ENCODE data around the gene DLX6.
A peak's percentile ranks its signal among the peaks of the same experiment; 100 is the strongest.
"Not testable (repeated sequence)": the region's sequence is repeated elsewhere in the genome, so short reads cannot be mapped to it uniquely, and the experiment has no call there.

Gene DLX6

DNA sequence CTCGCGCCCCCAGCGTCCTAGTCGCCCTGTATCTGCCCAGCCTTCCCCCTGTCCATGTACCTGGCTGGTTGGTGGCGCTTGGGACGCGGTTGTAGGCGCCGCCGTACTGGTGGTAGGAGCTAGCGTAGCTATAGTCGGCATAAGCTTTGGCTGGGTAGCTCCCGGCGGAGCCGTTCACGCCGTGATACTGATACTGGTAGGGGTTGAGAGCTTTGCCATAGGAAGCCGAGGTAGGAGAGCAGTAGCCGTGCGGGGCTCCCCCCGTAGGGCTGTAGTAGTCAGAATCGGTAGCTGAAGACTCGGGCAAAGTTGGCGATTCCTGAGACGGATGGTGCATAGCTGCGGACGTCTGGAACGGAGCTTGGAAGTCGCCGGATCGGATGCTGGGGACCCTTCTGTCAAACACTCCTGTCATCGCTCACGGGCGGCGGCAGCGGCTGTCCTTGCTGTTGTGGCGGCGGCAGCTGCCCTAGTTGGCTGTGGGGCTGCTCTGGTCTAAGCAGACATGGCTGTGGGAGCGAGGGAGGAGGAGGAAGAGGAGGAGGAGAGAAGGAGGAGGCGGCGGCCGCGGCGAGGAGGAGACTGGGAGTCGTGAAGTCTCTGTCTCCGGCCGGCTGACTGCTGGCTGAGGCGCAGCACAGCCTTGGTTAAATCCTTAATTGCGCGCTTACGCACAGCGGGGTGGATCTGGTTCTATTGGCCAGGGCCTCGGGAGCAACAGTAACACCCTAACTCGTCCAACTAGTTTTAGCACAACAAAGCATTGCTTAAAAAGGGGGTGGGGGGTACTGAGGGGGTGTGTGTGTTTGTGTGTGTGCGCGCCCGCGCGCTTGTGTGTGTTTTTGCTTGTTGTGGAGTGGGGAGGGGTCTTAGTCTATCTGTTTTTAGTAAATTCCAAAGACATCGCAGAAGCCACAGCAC, 19.1 kb downstream of the DLX6 start, which contains the start of gene DLX5:
DLX5 (minus strand) TSS at position 623 of the 921 bp plus-strand sequence; CDS start at position 415, 208 bp downstream.
- peak; percentile 35 for DNase-seq (ENCODE audit: low spot score)

DNA sequence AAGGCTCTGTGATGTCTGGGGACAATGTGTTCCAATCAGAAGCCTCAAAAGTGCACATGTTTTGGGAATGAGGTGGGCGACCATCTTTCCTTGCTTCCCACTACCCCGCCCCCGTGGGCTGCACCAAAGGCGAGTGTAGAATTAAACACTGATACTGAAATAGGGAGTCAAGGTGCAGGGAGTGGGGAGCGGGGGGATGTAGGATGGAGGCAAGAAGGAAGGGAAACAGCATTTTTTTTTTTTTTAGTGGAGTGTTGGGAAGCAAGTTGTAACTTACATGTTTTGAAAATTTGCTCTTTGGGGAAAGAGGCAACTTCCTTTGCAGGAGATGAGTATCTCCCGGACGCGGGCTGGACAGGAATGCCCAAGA, 19.8 kb downstream of the DLX6 start:
- DNase-seq (ENCODE audit: low spot score) = no peak

DNA sequence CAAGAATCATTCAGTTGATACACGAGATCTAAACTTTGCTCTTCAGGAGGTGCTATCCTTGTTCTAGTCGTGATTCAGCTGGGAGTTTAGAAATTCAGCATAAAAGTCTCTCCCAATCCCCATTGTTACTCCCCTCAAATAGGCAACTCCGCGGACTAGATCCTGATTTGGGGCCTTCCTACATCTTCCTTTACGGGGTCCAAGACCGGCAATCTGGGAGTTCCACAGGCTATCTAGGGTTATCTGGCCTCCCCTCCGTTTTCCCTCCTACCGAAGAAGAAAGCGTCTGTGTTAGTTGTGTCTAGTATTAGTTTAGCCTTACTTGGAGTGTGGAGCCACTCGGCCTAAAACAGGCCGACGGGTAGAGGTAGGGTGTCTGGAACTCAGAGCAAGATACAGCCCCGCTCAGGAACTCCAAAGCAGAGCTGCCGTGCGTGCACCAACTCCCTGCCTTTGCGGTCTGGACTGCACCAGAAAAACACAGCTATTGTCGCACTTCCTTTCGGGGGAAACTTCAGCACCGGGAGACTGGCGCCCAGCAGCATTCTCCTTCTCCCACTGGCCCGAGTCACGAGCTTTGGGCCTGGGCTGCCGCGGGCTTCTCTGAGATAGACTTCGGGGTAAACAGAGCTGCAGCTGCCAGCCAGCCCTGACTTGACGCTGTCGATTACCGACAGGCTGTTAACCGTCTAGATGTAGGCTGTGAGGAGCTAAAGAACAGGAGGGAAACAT, 20.8 kb downstream of the DLX6 start:
- DNase-seq (ENCODE audit: low spot score) = peak; percentile 35

DNA sequence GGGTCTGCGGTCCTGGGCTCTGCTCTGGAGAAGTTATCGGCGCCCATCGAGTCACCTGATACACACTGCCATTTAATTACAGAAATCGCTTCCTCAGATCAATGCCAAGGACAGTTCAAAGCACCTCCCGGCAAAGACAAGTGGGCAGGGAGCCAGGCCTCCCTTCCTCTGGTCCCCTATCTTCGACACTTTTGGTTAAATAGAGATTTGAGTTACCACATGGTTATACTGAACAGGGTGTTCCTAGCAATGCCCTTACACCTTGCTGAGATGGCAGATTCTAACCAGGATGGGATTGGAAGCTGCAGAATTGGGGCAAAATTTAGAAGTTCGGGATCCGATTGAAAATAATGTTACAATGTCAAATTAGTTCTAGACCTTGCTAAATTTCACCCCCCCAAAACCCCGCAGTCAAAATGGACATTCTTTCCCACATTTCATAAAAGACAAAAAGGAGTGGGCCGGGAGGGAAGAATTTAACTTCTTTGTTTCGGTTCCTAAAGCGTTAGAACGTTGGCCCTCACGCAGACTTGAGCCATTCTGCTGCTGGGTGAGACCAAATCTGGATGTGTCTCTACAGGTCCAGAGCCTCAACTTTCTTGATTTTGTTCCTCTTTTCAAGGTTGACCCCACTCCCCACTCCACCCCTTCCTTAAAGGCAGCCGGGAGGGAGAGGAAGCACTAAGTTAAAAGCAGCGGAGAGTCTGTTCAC, 21.5 kb downstream of the DLX6 start:
- peak; percentile 48 for DNase-seq (ENCODE audit: low spot score)

DNA sequence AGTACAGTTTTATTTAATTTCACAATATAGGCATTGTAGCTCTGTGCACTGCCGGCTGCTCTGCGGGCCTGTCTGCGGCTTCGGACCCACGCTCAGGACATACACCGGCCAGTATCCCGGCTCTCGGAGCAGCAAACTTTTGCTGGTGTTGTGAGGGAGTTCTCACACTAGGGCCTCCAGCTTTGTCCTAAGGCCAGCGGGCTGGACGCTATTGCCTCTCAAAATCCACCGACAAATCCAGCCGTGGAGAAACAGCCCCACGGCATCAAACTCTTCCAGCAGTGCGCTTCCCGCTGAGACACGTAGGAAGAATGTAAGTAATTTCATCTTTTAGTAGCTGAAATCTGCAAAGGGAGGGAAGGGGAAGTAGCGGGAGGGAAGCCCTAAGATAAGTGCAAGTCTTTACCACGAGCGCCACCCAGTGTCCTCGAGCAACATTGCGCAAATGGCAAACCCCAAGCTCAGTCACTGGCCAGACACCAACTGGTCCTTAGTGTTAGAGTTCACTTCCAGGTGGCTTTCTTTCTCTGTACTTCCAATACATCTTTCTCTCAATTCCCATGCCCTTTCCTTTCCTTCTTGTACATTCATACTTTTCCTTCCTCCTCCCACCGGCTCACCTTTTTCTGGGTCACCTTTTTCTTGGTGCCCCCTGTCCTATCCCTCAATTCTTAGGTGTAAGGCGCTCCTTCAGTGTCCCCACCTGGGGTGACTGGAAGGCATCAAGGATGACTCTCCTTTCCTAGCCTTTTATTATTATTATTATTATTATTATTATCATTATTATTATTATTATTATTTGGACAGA, 22.3 kb downstream of the DLX6 start:
- peak; percentile 92 for DNase-seq (ENCODE audit: low spot score)

DNA sequence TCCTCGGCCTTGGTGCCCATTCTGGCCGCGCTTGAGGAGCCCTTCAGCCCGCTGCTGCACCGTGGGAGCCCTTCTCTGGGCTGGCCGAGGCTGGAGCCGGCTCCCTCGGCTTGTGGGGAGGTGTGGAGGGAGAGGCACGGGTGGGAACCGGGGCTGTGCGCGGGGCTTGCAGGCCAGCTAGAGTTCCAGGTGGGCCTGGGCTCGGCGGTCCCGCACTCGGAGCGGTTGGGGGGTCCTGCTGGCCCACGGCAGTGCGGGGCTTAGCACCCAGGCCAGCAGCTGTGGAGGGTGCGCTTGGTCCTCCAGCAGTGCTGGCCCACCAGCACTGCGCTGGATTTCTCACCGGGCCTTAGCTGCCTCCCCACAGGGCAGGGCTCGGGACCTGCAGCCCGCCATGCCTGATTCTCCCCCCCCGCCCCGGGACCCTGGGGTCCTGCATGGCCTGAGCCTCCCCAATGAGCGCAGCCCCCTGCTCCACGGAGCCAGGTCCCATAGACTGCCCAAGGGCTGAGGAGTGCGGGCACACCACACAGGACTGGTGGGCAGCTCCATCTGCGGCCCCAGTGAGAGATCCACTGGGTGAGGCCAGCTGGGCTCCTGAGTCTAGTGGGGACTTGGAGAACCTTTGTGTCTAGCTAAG, 29.0 kb downstream of the DLX6 start:
- not testable (repeated sequence) for DNase-seq (ENCODE audit: low spot score)

DNA sequence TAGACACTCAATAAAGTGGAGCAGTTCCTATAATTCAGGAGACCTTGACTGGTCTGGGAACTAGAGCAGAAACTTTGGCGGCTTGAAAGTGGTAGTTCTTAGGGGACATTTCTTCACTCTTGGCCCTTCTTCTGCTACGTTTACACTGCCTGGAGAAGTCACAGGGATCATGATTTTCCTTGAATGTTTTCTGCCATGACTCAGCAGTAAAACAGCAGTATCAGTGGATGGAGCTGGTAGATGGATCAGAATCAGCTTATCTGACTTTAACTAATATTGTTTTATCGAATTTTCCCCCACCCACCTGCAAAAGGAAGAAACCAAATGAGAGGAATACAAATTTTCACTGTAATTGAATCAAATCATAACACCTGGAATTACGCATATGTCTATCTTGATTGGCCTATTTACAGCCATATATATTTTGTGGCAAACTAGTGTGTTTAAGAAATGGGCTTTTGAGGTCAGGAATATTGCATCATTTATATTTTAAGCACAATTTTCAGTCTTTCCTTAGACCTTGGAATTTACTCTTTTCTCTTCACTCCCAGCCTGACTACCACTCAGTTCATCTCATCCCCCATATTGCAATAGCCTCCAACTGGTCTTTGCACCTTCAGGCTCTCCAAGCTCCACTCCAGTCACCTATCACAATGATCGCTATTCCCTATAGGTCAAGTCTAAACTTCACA, 34.2 kb downstream of the DLX6 start:
- no peak for DNase-seq (ENCODE audit: low spot score)

DNA sequence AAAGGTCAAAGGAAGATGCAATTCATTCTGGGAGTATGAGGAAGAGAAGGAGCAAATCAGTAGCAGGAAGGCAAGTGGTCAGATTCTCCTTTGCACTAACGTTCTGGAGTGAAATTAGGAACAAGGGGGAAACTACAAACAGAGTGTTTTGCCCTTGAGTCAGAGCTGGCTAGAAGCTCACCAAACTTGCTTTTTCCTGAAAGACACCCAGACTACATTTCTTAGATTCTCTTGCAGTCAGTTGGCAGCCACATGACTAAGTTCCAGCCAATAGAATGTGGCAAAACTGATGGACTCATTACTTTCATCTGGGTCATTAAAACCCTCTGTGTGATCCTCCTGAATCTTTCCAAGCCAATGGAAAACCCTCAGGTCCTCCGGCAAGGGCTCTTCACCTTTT, 37.9 kb downstream of the DLX6 start:
- DNase-seq (ENCODE audit: low spot score) = no peak
